Measurements from ENCODE around the gene STK38L. TPM values are rescaled to one million over a fixed set of nuclear protein-coding genes. Genes with fewer than 3 reads are reported as not detected.

STK38L gene
- 39.4 and 46.4 TPM in 2 replicates for total RNA-seq (2014; rRNA removed; shearing (Covaris generic))

- peak; percentile 90 to 97 for DNase-seq (ENCODE audit: low read depth in 1 of 2, low spot score in 2 of 2)
- Histone ChIP-seq H3K4me3 (peak within 1 kb of the TSS; percentile 59), H3K27me3 (replicated peaks) (no peaks in the 10 kb centered on the region), H3K9me3 (replicated peaks) (peaks cover 3% of the 10 kb centered on the region; the same call in 1 of the 2 replicates), H3K4me1 (replicated peaks) (peaks cover 19% of the 10 kb centered on the region), H3K27ac (peak within 1 kb of the TSS; percentile 37), H3K36me3 (no peaks in the 10 kb centered on the region)
These were observed at the start of gene STK38L for GRCh38 chr12:27243804-27244688. Gene STK38L (plus strand): TSS chr12:27244286. CDS start chr12:27297721, 53,435 bp downstream.

GRCh38 chr12:27194644-27195043 is 49.4 kb upstream of the STK38L start:
- Histone ChIP-seq H3K27ac (peak overlapping the region; percentile 53; the same call in 1 of the 2 replicates), H3K27me3 (replicated peaks) (no peaks in the 10 kb centered on the region), H3K9me3 (replicated peaks) (no peaks in the 10 kb centered on the region), H3K36me3 (no peaks in the 10 kb centered on the region), H3K4me1 (replicated peaks) (peaks cover 54% of the 10 kb centered on the region), H3K4me3 (no peak overlapping the region)
- no peak for DNase-seq (ENCODE audit: low read depth in 1 of 2, low spot score in 2 of 2)

GRCh38 chr12:27198036-27198435 is 46.0 kb upstream of the STK38L start:
- Histone ChIP-seq H3K4me1 (replicated peaks) (peaks cover 25% of the 10 kb centered on the region), H3K36me3 (no peaks in the 10 kb centered on the region), H3K27me3 (replicated peaks) (no peaks in the 10 kb centered on the region), H3K27ac (no peak overlapping the region), H3K9me3 (replicated peaks) (no peaks in the 10 kb centered on the region), H3K4me3 (no peak overlapping the region)
- DNase-seq (ENCODE audit: low read depth in 1 of 2, low spot score in 2 of 2): no peak

GRCh38 chr12:27199638-27200300 is 44.3 kb upstream of the STK38L start:
- Histone ChIP-seq H3K4me1 (replicated peaks) (peaks cover 8% of the 10 kb centered on the region), H3K4me3 (no peak overlapping the region), H3K36me3 (no peaks in the 10 kb centered on the region), H3K9me3 (replicated peaks) (no peaks in the 10 kb centered on the region), H3K27ac (no peak overlapping the region), H3K27me3 (replicated peaks) (no peaks in the 10 kb centered on the region)
- no peak for DNase-seq (ENCODE audit: low read depth in 1 of 2, low spot score in 2 of 2)

GRCh38 chr12:27201169-27201568 is 42.9 kb upstream of the STK38L start:
- no peak for DNase-seq (ENCODE audit: low read depth in 1 of 2, low spot score in 2 of 2)
- Histone ChIP-seq H3K36me3 (no peaks in the 10 kb centered on the region), H3K27ac (no peak overlapping the region), H3K27me3 (replicated peaks) (no peaks in the 10 kb centered on the region), H3K9me3 (replicated peaks) (no peaks in the 10 kb centered on the region), H3K4me1 (replicated peaks) (peaks cover 5% of the 10 kb centered on the region; the same call in 1 of the 2 replicates), H3K4me3 (no peak overlapping the region)

- Histone ChIP-seq H3K9me3 (replicated peaks) (no peaks in the 10 kb centered on the region), H3K27ac (no peak overlapping the region), H3K36me3 (no peaks in the 10 kb centered on the region), H3K27me3 (replicated peaks) (no peaks in the 10 kb centered on the region), H3K4me3 (no peak overlapping the region), H3K4me1 (replicated peaks) (no peaks in the 10 kb centered on the region)
- DNase-seq (ENCODE audit: low read depth in 1 of 2, low spot score in 2 of 2): no peak
These were observed 37.1 kb upstream of the STK38L start for GRCh38 chr12:27206801-27207502.

- no peak for DNase-seq (ENCODE audit: low read depth in 1 of 2, low spot score in 2 of 2)
- no peaks in the 10 kb centered on the region for H3K36me3 ChIP-seq
- H3K27ac ChIP-seq: no peak overlapping the region
- H3K4me1 ChIP-seq (replicated peaks): no peaks in the 10 kb centered on the region
- H3K9me3 ChIP-seq (replicated peaks): no peaks in the 10 kb centered on the region
- H3K27me3 ChIP-seq (replicated peaks): no peaks in the 10 kb centered on the region
- H3K4me3 ChIP-seq: no peak overlapping the region
These were observed 36.3 kb upstream of the STK38L start for GRCh38 chr12:27207615-27208413.

GRCh38 chr12:27208414-27208750 is 35.7 kb upstream of the STK38L start:
- H3K9me3 ChIP-seq (replicated peaks): no peaks in the 10 kb centered on the region
- no peaks in the 10 kb centered on the region for H3K36me3 ChIP-seq
- no peak overlapping the region for H3K27ac ChIP-seq
- no peak overlapping the region for H3K4me3 ChIP-seq
- H3K4me1 ChIP-seq (replicated peaks): no peaks in the 10 kb centered on the region
- no peak for DNase-seq (ENCODE audit: low read depth in 1 of 2, low spot score in 2 of 2)
- no peaks in the 10 kb centered on the region for H3K27me3 ChIP-seq (replicated peaks)

- Histone ChIP-seq H3K27me3 (replicated peaks) (no peaks in the 10 kb centered on the region), H3K36me3 (no peaks in the 10 kb centered on the region), H3K9me3 (replicated peaks) (no peaks in the 10 kb centered on the region), H3K4me1 (replicated peaks) (no peaks in the 10 kb centered on the region), H3K27ac (no peak overlapping the region), H3K4me3 (no peak overlapping the region)
- no peak for DNase-seq (ENCODE audit: low read depth in 1 of 2, low spot score in 2 of 2)
These were observed 34.7 kb upstream of the STK38L start for GRCh38 chr12:27209257-27209910.

GRCh38 chr12:27210187-27210586 is 33.9 kb upstream of the STK38L start:
- no peak overlapping the region for H3K4me3 ChIP-seq
- no peaks in the 10 kb centered on the region for H3K4me1 ChIP-seq (replicated peaks)
- no peaks in the 10 kb centered on the region for H3K9me3 ChIP-seq (replicated peaks)
- no peaks in the 10 kb centered on the region for H3K27me3 ChIP-seq (replicated peaks)
- no peak for DNase-seq (ENCODE audit: low read depth in 1 of 2, low spot score in 2 of 2)
- no peak overlapping the region for H3K27ac ChIP-seq
- no peaks in the 10 kb centered on the region for H3K36me3 ChIP-seq

GRCh38 chr12:27212861-27213260 is 31.2 kb upstream of the STK38L start:
- DNase-seq (ENCODE audit: low read depth in 1 of 2, low spot score in 2 of 2): no peak
- Histone ChIP-seq H3K9me3 (replicated peaks) (no peaks in the 10 kb centered on the region), H3K27ac (no peak overlapping the region), H3K4me1 (replicated peaks) (no peaks in the 10 kb centered on the region), H3K27me3 (replicated peaks) (no peaks in the 10 kb centered on the region), H3K36me3 (no peaks in the 10 kb centered on the region), H3K4me3 (no peak overlapping the region)

GRCh38 chr12:27213304-27213703 is 30.8 kb upstream of the STK38L start:
- Histone ChIP-seq H3K4me3 (no peak overlapping the region), H3K27me3 (replicated peaks) (no peaks in the 10 kb centered on the region), H3K4me1 (replicated peaks) (no peaks in the 10 kb centered on the region), H3K36me3 (no peaks in the 10 kb centered on the region), H3K9me3 (replicated peaks) (no peaks in the 10 kb centered on the region), H3K27ac (no peak overlapping the region)
- no peak for DNase-seq (ENCODE audit: low read depth in 1 of 2, low spot score in 2 of 2)

All from SJSA1 (cell line).